Right lobe of liver (tissue), 6 donors: Measurements from ENCODE around the gene JUNB. TPM values are rescaled to one million over a fixed set of nuclear protein-coding genes. Genes with fewer than 3 reads are reported as not detected.
A peak's percentile ranks its signal among the peaks of the same experiment; 100 is the strongest.

Source experiments
- ATAC-seq, 4 donors: fragments of 200-7000 bp; cut with Tn5 transposase; one replicate each; pipeline ENCODE4 v1.9.1; 2020; ENCODE audit warnings: mild to moderate bottlenecking in 4 of 4, moderate library complexity in 4 of 4
- DNase-seq, 3 donors: peaks; one replicate each; pipeline ENCODE4 v3.0.0-alpha.2; 2020
- H3K27ac ChIP-seq, 3 donors: fragments of 200-600 bp; one replicate each; pipeline ENCODE4 v1.8.0; 2022
- H3K27me3 ChIP-seq, 2 donors: fragments of 200-600 bp; one replicate each; pipeline ENCODE4 v1.8.0; 2022
- H3K36me3 ChIP-seq, 4 donors: fragments of 200-600 bp; sonication (generic) in 1 of 4; one replicate each; pipeline versions ENCODE4 v1.5.1 to v1.8.0; 2017 to 2022; ENCODE audit warnings: control low read depth in 1 of 4
- H3K4me1 ChIP-seq, 4 donors: fragments of 200-600 bp; sonication (generic) in 1 of 4; one replicate each; pipeline versions ENCODE4 v1.5.1 to v1.8.0; 2017 to 2022; ENCODE audit warnings: control low read depth in 1 of 4
- H3K4me3 ChIP-seq, 3 donors: fragments of 200-600 bp; one replicate each; pipeline ENCODE4 v1.8.0; 2022
- H3K9me3 ChIP-seq, 4 donors: fragments of 200-600 bp; sonication (generic) in 1 of 4; one replicate each; pipeline versions ENCODE4 v1.5.1 to v1.8.0; 2017 to 2022; ENCODE audit warnings: control low read depth in 1 of 4
- POLR2A ChIP-seq: fragments of 450-650 bp; IDR thresholded peaks from one replicate; pipeline ENCODE4 v1.6.1; 2017; ENCODE audit warnings: antibody characterized with exemption, mild to moderate bottlenecking
- WGBS: methylation state at CpG from one replicate; pipeline ENCODE4 v1.1.6; 2018; ENCODE audit warnings: low coverage, low lambda C conversion rate; ENCODE audit not compliant: insufficient coverage; ENCODE audit errors: missing lambda C conversion rate; 5-methylcytosine and 5-hydroxymethylcytosine counted together
- intact Hi-C, 2 donors: fragments of 100-400 bp; cut with DNase I; formaldehyde crosslinking; loops; one replicate each; pipeline versions ENCODE4 v1.11.2 to v1.14.1; 2022
- total RNA-seq, 6 experiments: library from RNA; depleted of rRNA in 2 of 6; stranded (reverse); fragments of >200 nt in 2 of 6; fragmentation: NEBNext Ultra II Directional in 3 of 6; extraction: Animal tissue kit (Norgen Biotek cat#: 25700) in 3 of 6; gene quantifications; one replicate each; pipeline versions ENCODE4 v1.1.0 to v1.2.4, GENCODE V29; 2016 to 2023
- TF ChIP-seq, protein P1 (sequence below), 4 donors: fragments of 200-600 bp in 3 of 4; fragments of 450-650 bp in 1 of 4; IDR thresholded peaks; one replicate each; pipeline versions ENCODE4 v1.5.1 to v1.8.0; 2016 to 2022; ENCODE audit warnings: antibody characterized with exemption in 4 of 4, mild to moderate bottlenecking in 2 of 4
- donor health status: DM: no; HTN: yes; CAD: no.
- donor health status: DM: no; HTN: no; CAD: no.
- donor health status: DM: no; HTN: no; CAD: no.
- donor health status: DM: no; HTN: yes; CAD: no.
- donor health status: DM: no; HTN: yes; CAD: no.

JUNB gene
- total RNA-seq, 6 experiments from 2014 or later: 10.2 to 378 (median 66.0) TPM

DNA sequence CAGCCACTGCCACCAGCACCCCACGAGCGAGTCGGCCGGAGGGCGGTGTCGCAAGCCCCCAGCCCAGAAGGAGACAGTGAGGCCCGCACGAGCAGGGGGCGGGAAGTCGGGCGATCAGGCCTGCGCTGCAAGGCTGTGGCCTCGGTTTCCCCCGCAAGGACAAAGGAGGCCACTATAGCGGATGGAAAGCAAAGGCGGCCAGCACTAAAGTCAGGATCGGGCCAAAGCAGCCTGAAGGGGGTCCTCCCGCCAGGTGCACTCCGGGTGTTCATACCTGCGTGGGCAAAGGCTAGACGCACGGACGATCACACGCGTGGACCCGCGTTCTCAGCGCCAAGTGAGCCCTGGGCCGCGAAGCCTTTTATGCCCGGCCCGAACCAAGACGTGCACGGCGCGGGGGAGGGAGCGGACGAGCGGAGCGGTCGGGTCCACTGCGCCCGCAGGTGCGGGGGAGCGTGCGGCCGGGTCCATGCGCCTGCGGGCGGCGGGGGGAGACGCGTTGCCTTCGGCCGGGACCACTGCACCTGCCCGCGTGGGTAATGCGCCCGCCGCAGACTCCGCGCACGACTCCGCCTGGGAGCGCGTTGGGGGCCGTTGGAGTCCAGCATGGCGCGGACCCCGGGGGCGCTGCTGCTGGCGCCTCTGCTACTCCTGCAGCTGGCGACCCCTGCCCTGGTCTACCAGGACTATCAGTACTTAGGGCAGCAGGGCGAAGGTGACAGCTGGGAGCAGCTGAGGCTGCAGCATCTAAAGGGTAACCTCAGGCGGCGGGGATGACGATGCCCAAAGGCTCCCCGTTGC lies 10.4 kb downstream of the JUNB start, which contains the start of the genes PRDX2 and THSD8:
PRDX2 (minus strand) TSS at position 335 of the 801 bp plus-strand sequence. CDS start 539 bp downstream, outside the sequence.
THSD8 (plus strand) TSS at position 604 of the 801 bp plus-strand sequence; CDS start at position 607, 3 bp downstream.
- H3K36me3 ChIP-seq: peaks cover 0 to 9% (median 3%) of the 10 kb centered on the region in 4 donors
- H3K4me1 ChIP-seq: peaks cover 0 to 6% (median 0%) of the 10 kb centered on the region in 4 donors
- WGBS: 0% methylated on average over 3 of the region's 78 CpGs
- TF ChIP-seq POLR2A: peak; percentile 96
- TF ChIP-seq, protein P1, sequence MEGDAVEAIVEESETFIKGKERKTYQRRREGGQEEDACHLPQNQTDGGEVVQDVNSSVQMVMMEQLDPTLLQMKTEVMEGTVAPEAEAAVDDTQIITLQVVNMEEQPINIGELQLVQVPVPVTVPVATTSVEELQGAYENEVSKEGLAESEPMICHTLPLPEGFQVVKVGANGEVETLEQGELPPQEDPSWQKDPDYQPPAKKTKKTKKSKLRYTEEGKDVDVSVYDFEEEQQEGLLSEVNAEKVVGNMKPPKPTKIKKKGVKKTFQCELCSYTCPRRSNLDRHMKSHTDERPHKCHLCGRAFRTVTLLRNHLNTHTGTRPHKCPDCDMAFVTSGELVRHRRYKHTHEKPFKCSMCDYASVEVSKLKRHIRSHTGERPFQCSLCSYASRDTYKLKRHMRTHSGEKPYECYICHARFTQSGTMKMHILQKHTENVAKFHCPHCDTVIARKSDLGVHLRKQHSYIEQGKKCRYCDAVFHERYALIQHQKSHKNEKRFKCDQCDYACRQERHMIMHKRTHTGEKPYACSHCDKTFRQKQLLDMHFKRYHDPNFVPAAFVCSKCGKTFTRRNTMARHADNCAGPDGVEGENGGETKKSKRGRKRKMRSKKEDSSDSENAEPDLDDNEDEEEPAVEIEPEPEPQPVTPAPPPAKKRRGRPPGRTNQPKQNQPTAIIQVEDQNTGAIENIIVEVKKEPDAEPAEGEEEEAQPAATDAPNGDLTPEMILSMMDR (IDR thresholded peaks at IDR 0.05): no peak
- DNase-seq (peak; percentile 87 to 88 (median 88)), ATAC-seq (peak; percentile 85 to 93 (median 88))
- peak within 1 kb of the TSS; percentile 62 to 64 (median 62) for H3K27ac ChIP-seq
- H3K27me3 ChIP-seq: no peaks in the 10 kb centered on the region
- intact Hi-C loops: no loop called here
- H3K9me3 ChIP-seq: no peaks in the 10 kb centered on the region
- peak within 1 kb of the TSS; percentile 89 to 99 (median 92) for H3K4me3 ChIP-seq

DNA sequence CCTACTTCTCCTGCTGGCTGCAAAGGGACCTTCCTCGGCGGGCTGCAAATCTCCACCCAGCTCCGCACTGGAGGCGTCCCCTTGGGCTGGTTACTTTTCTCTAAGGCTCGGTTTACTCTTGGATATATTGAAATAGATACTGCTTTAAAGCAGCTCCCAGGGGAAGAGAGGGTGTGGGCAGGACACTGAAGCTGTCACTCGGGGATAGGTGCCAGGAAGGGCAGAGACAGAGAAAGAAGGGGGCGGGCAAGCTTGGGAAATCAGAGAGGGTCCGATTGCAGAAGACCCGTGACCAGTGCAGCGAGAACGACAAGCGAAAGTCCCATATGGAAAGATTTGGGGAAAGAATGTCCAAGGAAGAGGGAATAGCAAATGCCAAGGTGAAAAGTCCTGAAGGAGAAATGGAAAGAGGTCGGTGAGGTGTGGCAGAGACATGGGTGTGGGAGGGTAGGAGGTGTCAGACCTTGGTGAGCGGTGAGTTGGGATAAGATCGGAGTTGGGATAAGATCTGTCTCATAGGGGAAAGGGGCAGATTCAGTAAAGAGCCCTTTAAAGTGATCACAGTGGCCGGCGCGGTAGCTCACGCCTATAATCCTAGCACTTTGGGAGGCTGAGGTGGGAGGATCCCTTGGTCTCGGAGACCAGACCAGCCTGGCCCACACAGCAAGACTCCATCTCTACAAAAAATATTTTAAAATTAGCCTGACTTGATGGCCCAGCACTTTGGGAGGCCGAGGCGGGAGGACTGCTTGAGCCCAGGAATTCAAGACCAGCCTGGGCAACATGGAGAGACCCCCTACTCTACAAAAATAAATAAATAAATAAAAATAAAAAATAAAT lies 11.2 kb downstream of the JUNB start:
- no peaks in the 10 kb centered on the region for H3K27me3 ChIP-seq
- WGBS: 18% methylated on average over 17 of the region's 22 CpGs
- ATAC-seq (peak; percentile 4 to 18 (median 14)), DNase-seq (peak in 2 of 3 donors; percentile 35 to 62)
- peak overlapping the region; percentile 89 to 99 (median 92) for H3K4me3 ChIP-seq
- H3K27ac ChIP-seq: peak overlapping the region in 1 of 3 donors; percentile 62
- TF ChIP-seq, protein P1 (IDR thresholded peaks at IDR 0.05): no peak
- TF ChIP-seq POLR2A: no peak
- H3K36me3 ChIP-seq: peaks cover 0 to 9% (median 3%) of the 10 kb centered on the region in 4 donors
- H3K4me1 ChIP-seq: peaks cover 0 to 11% (median 0%) of the 10 kb centered on the region in 4 donors
- no peaks in the 10 kb centered on the region for H3K9me3 ChIP-seq
- intact Hi-C loops: no loop called here

DNA sequence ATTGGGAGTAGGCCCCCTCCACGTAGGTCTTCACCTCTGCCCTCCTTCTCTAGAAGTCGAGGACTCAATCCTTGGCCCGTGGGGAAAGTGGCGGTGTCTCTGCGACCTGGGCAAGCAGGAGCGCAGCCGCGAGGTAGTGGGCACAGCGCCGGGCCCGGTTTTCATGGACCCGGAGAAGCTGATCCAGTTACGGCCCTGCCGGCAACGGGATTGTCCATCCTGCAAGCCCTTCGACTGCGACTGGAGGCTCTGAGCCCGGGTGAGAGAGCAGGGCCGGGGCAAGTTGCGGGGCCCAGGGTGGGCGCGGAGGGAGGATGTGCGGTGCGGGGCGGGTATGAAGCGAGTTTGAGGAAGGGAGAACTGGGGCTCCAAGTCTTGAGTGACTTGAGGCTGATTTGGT lies 12.8 kb downstream of the JUNB start:
- Histone ChIP-seq H3K27me3 (no peaks in the 10 kb centered on the region), H3K9me3 (no peaks in the 10 kb centered on the region), H3K4me3 (no peak overlapping the region), H3K4me1 (peaks cover 0 to 11% (median 0%) of the 10 kb centered on the region in 4 donors), H3K36me3 (peaks cover 0 to 9% (median 3%) of the 10 kb centered on the region in 4 donors), H3K27ac (no peak overlapping the region)
- ATAC-seq (no peak), DNase-seq (peak in 1 of 3 donors; percentile 48)
- 87% methylated on average over 23 of the region's 26 CpGs for WGBS
- intact Hi-C loops: no loop called here
- TF ChIP-seq POLR2A: no peak
- TF ChIP-seq, protein P1 (IDR thresholded peaks at IDR 0.05): no peak

DNA sequence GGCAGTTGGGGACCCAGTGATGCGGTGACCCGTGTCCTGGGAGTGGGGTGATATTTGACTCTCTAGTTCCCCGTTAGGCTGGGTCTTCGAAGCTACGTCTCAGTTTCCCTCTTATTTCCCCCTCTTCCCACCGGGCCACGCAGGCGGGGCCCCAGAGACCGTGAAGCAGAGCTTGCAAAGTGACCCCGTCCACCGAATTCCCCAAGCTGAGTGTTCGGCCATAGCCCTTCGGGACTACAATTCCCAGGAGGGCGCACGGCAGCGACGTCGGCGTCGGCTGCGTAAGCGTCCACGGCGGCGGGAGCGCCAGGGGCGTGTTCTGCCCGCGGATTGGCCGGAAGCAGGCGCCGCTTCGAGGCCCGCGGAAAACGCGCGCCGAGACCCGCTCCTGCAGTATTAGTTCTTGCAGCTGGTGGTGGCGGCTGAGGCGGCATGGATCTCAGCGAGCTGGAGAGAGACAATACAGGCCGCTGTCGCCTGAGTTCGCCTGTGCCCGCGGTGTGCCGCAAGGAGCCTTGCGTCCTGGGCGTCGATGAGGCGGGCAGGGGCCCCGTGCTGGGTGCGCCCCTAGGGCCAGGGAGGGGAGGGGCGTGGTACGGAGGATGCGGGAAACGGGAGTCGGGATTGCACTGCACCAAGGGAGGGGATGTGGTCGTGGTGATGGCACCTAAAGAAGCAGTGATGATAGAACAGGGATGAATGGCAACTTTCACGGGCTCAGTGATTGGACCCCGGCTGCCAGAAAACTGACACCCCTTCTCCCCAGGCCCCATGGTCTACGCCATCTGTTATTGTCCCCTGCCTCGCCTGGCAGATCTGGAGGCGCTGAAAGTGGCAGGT lies 15.2 kb downstream of the JUNB start, which contains the start of gene RNASEH2A:
RNASEH2A (plus strand) TSS at position 343 of the 840 bp plus-strand sequence; CDS start at position 433, 90 bp downstream.
- 4% methylated on average over 18 of the region's 66 CpGs for WGBS
- H3K27ac ChIP-seq: peak within 1 kb of the TSS in 1 of 3 donors; percentile 36

More for the DNA sequence above, 15.2 kb downstream of the JUNB start, which contains the start of gene RNASEH2A:
- H3K9me3 ChIP-seq: no peaks in the 10 kb centered on the region
- H3K4me3 ChIP-seq: peak within 1 kb of the TSS; percentile 27 to 66 (median 51)
- intact Hi-C loops: no loop called here
- TF ChIP-seq POLR2A: no peak
- TF ChIP-seq, protein P1 (IDR thresholded peaks at IDR 0.05): peak in 1 of 4 donors; percentile 4
- no peaks in the 10 kb centered on the region for H3K36me3 ChIP-seq
- peak; percentile 91 to 93 (median 91) for DNase-seq
- peaks cover 0 to 11% (median 0%) of the 10 kb centered on the region in 4 donors for H3K4me1 ChIP-seq
- peak; percentile 86 to 91 (median 87) for ATAC-seq
- no peaks in the 10 kb centered on the region for H3K27me3 ChIP-seq
